ENCODE measurements around the gene AGT.
"Not testable (repeated sequence)": the region's sequence is repeated elsewhere in the genome, so short reads cannot be mapped to it uniquely, and the experiment has no call there.

AGT gene

DNA sequence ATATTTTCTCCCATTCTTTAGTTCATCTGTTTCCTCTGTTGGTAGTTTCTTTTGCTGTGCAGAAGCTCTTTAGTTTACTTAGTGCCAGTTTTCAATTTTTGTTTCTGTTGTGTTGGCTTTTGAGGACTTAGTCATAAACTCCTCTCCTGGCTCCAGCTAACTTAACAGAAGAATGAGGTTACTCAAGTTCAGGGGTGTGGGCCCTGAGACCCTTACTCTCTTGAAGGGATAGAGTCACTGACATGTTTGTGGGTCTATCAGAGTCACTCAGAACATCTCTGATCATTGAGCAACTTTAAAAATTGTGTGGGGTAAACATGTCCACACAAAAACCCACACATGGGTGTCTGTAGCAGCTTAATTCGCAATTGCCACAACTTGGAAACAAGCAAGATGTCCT, 14.2 kb downstream of the AGT start:
- no peak overlapping the region for H3K9ac ChIP-seq (ENCODE audit: low read length)
- no peak overlapping the region for H3K4me3 ChIP-seq (ENCODE audit: insufficient read depth, low read length, poor library complexity, severe bottlenecking)
- TF ChIP-seq, protein P1, sequence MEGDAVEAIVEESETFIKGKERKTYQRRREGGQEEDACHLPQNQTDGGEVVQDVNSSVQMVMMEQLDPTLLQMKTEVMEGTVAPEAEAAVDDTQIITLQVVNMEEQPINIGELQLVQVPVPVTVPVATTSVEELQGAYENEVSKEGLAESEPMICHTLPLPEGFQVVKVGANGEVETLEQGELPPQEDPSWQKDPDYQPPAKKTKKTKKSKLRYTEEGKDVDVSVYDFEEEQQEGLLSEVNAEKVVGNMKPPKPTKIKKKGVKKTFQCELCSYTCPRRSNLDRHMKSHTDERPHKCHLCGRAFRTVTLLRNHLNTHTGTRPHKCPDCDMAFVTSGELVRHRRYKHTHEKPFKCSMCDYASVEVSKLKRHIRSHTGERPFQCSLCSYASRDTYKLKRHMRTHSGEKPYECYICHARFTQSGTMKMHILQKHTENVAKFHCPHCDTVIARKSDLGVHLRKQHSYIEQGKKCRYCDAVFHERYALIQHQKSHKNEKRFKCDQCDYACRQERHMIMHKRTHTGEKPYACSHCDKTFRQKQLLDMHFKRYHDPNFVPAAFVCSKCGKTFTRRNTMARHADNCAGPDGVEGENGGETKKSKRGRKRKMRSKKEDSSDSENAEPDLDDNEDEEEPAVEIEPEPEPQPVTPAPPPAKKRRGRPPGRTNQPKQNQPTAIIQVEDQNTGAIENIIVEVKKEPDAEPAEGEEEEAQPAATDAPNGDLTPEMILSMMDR (IDR thresholded peaks at IDR 0.05; ENCODE audit: insufficient read depth, low read length, poor library complexity, severe bottlenecking) = no peak
- no peak for TF ChIP-seq EZH2phosphoT487 (conservative IDR thresholded peaks at IDR 0.05; ENCODE audit: low read length)
- no peak overlapping the region for H3K4me2 ChIP-seq (ENCODE audit: low read depth, low read length, poor library complexity, severe bottlenecking)
- H3K9me2 ChIP-seq (replicated peaks; ENCODE audit: insufficient read depth, low read length) = no peaks in the 10 kb centered on the region
- no peaks in the 10 kb centered on the region for H4K20me1 ChIP-seq (ENCODE audit: low read depth, low read length)
- no peaks in the 10 kb centered on the region for H3K79me2 ChIP-seq (ENCODE audit: insufficient read depth, low read length)
- H3K36me3 ChIP-seq (ENCODE audit: low read length) = no peaks in the 10 kb centered on the region
- H3K27ac ChIP-seq (ENCODE audit: low read depth, low read length) = no peak overlapping the region
- no peaks in the 10 kb centered on the region for H3F3A ChIP-seq (ENCODE audit: insufficient read depth)
- H3K27me3 ChIP-seq (ENCODE audit: low read length) = no peaks in the 10 kb centered on the region
- no peaks in the 10 kb centered on the region for H3K9me3 ChIP-seq (ENCODE audit: insufficient read depth, low read length)
- no peak overlapping the region for H2AFZ ChIP-seq (ENCODE audit: low read depth, low read length, severe bottlenecking)

DNA sequence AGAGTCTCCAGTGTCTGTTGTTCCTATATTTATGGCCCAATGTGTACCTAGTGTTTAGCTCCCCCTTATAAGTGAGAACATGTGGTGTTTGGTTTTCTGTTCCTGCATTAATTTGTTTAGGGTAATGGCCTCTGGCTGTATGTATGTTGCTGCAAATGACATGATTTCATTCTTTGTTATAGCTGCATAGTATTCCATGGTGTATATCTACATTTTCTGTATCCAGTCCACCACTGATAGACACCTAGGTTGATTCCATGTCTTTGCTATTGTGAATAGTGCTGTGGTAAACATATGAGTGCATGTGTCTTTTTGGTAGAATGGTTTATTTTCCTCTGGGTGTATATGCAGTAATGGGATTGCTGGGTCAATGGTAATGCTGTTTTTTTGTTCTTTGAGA, 15.0 kb downstream of the AGT start:
- not testable (repeated sequence) for H3K9ac ChIP-seq (ENCODE audit: low read length); H3K27ac ChIP-seq (ENCODE audit: low read depth, low read length); H2AFZ ChIP-seq (ENCODE audit: low read depth, low read length, severe bottlenecking); H3K27me3 ChIP-seq (ENCODE audit: low read length); H3K9me2 ChIP-seq (replicated peaks; ENCODE audit: insufficient read depth, low read length); H3K79me2 ChIP-seq (ENCODE audit: insufficient read depth, low read length); H3K4me3 ChIP-seq (ENCODE audit: insufficient read depth, low read length, poor library complexity, severe bottlenecking); H4K20me1 ChIP-seq (ENCODE audit: low read depth, low read length); H3K36me3 ChIP-seq (ENCODE audit: low read length); H3K9me3 ChIP-seq (ENCODE audit: insufficient read depth, low read length); H3K4me2 ChIP-seq (ENCODE audit: low read depth, low read length, poor library complexity, severe bottlenecking); H3F3A ChIP-seq (ENCODE audit: insufficient read depth)

DNA sequence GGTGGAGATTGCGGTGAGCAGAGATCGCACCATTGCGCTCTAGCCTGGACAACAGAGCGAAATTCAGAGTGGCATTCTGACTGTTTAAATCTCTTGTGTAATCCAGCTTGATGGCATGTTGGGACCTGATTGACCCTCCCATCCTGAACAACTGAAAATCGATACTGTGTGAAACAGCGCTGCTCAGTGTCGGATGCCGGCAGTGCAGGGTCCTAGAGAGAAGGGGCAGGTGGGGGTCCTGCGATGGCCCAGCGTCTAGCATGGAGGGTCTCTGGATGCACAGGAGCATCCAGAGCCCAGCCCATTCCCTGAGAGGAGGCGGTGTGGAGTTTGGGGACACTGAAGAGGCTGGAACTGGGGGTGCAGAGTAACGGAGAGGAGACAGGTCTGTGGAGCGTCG, 15.8 kb downstream of the AGT start:
- H3K9me3 ChIP-seq (ENCODE audit: insufficient read depth, low read length) = no peaks in the 10 kb centered on the region
- no peak overlapping the region for H3K4me3 ChIP-seq (ENCODE audit: insufficient read depth, low read length, poor library complexity, severe bottlenecking)
- TF ChIP-seq, protein P1 (IDR thresholded peaks at IDR 0.05; ENCODE audit: insufficient read depth, low read length, poor library complexity, severe bottlenecking) = no peak
- TF ChIP-seq EZH2phosphoT487 (conservative IDR thresholded peaks at IDR 0.05; ENCODE audit: low read length) = no peak
- H3K36me3 ChIP-seq (ENCODE audit: low read length) = no peaks in the 10 kb centered on the region; the same call in 1 of the 2 replicates
- H3K27me3 ChIP-seq (ENCODE audit: low read length) = no peaks in the 10 kb centered on the region
- H3F3A ChIP-seq (ENCODE audit: insufficient read depth) = no peaks in the 10 kb centered on the region
- H3K9ac ChIP-seq (ENCODE audit: low read length) = no peak overlapping the region
- H3K27ac ChIP-seq (ENCODE audit: low read depth, low read length) = no peak overlapping the region
- H4K20me1 ChIP-seq (ENCODE audit: low read depth, low read length) = no peaks in the 10 kb centered on the region
- no peak overlapping the region for H2AFZ ChIP-seq (ENCODE audit: low read depth, low read length, severe bottlenecking)
- H3K79me2 ChIP-seq (ENCODE audit: insufficient read depth, low read length) = no peaks in the 10 kb centered on the region
- H3K9me2 ChIP-seq (replicated peaks; ENCODE audit: insufficient read depth, low read length) = no peaks in the 10 kb centered on the region
- no peak overlapping the region for H3K4me2 ChIP-seq (ENCODE audit: low read depth, low read length, poor library complexity, severe bottlenecking)

DNA sequence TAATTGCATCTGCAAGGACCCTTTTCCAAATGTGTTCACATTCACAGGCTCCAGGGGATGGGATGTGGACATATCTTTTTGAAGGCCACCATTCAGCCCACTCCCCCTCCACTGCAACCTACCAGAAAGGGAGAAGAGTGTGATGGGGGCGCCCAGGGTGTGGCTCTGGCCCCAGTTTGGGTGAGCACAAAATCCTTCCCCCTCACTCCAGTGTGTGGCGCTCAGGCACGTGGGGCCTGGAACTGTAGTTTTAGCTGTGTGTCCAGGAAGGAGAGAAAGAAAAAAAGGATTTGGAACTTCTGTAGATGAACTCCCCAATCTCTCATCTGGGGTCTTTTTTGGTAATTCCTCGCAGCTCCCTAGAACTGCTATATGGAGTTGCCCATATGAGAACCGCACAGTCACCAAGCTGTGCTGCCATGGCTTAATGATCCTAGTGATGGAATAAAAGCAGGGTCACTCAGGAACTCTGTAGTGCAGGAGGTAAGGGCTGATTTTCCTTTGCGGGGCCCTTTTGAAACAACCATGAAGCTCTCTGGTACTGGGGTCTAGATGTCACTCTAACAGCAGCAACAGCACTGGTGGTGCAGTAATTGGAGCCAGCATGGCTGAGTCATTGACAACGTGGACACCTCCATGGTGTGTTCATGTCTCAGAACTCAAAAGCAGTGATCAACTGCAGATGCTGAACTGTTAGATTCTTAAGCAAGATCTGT, 17.0 kb downstream of the AGT start:
- Histone ChIP-seq H3K27me3 (ENCODE audit: low read length) (no peaks in the 10 kb centered on the region), H3F3A (ENCODE audit: insufficient read depth) (no peaks in the 10 kb centered on the region), H3K4me2 (ENCODE audit: low read depth, low read length, poor library complexity, severe bottlenecking) (no peak overlapping the region), H3K9me3 (ENCODE audit: insufficient read depth, low read length) (no peaks in the 10 kb centered on the region), H3K79me2 (ENCODE audit: insufficient read depth, low read length) (no peaks in the 10 kb centered on the region), H4K20me1 (ENCODE audit: low read depth, low read length) (no peaks in the 10 kb centered on the region), H3K4me3 (ENCODE audit: insufficient read depth, low read length, poor library complexity, severe bottlenecking) (no peak overlapping the region), H3K36me3 (ENCODE audit: low read length) (peaks cover 5% of the 10 kb centered on the region), H3K27ac (ENCODE audit: low read depth, low read length) (no peak overlapping the region), H2AFZ (ENCODE audit: low read depth, low read length, severe bottlenecking) (no peak overlapping the region), H3K9me2 (replicated peaks; ENCODE audit: insufficient read depth, low read length) (no peaks in the 10 kb centered on the region), H3K9ac (ENCODE audit: low read length) (no peak overlapping the region)
- TF ChIP-seq EZH2phosphoT487 (conservative IDR thresholded peaks at IDR 0.05; ENCODE audit: low read length) = no peak

Data from SU-DHL-6 (cell line).